ENCODE results near the gene GPR142. TPM values are rescaled to one million over a fixed set of nuclear protein-coding genes. Genes with fewer than 3 reads are reported as not detected.

GPR142 gene
- total RNA-seq, 2 donors from 2014 or later, result 0.31 TPM; not detected in 1

DNA sequence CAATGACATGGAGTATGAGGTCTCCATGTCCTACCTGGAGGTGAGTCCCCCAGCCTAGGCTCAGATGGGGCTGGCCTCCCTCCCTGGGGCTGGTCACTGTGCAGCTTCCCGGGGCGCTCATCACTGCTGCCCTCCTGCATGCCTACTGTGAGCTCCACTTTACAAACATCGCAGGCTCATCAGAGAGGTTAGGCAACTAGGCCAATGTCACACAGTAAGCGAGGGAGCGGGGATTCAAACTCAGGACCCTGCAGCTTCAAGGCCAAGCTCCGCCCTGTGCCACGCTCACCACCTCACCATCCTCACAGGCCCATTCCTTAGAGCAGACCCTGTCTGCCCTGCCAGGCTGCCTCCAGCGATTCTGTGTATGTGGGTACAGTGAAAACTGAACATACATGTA, 24.2 kb upstream of the GPR142 start:
- DNase-seq (no peak), ATAC-seq (no peak)
- intact Hi-C loops (cut with DNase I, micrococcal nuclease), result no loop called here

DNA sequence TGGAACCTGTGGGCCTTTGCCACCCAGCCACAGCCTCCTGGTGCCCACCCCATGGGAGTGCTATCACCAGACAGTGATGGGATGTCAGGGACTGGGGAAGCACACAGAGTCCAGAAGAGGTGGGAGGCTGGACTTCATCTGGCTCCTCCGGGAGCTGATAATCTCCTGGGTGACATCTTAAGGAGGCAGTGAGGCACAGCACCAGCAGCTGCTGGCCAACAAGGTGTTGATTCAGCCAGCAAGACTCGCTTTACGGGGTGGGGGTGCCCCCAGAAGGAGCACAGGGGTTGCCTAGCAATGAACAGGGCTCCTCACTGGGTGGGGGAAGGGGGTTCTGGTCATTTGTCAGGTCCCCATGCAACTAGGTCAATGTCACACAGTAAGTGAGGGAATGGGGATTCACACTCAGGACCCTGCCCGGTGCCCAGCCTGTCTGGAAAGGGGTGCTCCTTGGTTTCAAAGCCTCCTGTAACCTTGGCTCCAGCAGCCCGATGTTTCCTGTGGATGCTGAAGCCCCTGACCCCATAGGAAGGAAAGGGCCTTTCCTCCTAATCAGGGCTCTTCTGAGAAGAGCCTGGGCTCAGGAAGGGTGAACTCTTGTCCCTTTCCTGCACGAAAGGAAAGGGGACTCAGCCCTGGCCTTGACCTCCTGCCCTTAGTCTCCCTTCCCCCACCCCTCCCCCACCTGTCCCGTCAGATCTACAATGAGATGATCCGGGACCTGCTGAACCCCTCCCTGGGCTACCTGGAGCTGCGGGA, 23.6 kb upstream of the GPR142 start:
- ATAC-seq (no peak), DNase-seq (no peak)
- intact Hi-C loops (cut with DNase I, micrococcal nuclease), result no loop called here

DNA sequence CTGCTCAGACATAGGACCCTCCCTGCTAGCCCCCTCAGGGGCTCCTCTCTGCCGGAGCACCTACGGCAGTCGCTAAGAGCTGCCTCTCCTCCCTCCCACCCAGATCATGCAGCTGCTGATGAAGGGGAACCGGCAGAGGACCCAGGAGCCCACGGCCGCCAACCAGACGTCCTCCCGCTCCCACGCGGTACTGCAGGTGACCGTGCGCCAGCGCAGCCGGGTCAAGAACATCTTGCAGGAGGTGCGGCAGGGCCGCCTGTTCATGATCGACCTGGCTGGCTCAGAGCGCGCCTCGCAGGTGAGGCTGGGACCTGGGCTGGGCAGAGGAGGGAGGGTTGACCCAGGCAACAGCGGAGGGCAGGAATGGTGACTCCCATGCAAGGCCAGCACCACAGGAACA, 22.6 kb upstream of the GPR142 start:
- intact Hi-C loops (cut with DNase I, micrococcal nuclease), result no loop called here
- ATAC-seq, result no peak
- no peak for DNase-seq

DNA sequence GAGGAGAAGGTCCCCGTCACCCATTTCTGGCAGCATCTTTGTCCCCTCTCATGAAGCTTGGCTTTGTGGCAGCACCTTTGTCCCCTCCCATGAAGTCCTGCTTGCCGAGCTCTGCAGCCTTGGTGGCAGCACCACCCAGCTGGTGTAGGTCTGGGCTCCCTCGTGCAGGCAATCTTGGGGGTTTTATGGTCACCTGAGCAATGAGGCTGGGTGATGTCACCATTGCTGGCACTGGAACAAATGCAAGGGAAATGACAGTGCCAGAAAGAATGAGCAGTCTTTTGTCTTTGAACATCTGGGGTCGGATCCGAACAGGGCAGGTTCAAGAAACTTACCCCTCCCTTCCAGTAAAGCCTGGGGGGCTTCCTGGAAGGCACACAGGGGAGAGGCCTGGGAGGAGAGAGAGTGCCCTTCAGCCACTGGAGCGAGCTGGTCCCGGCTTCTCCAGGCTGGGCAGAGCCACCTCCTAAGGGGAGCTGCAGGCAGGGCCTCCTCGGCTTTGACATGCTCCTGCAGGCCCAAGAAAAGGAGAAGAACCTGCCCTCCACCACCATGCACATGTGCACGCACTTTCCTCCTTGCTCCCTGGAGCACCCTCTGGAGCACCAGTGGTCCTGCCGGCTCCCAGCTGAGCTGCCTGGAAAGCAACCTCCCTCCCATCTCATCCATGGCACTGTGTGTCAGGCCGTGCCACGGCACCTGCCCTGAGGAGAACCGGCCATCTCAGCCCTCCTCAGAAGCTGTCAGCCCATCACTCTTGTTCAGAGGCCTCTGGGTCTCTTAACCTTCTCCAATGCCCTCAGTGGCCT, 21.7 kb upstream of the GPR142 start:
- ATAC-seq (no peak), DNase-seq (no peak)
- intact Hi-C loops (cut with DNase I, micrococcal nuclease), result no loop called here

DNA sequence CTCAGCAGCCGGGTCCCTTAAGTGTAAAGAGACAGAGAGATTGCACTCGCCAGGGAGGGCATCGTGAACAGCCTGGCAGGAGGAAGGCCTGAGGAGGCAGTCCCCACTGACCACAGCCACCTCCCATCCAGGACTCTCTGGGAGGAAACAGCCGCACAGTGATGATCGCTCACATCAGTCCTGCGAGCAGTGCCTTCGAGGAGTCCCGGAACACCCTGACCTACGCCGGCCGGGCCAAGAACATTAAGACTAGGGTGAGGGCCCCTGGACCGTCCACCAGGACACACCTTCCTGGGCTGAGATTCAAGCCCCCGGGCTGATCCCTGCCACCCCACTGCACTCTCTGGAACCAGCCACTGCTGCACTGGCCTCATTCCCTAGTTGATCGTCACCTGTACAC, 19.7 kb upstream of the GPR142 start:
- no peak for DNase-seq
- no peak for ATAC-seq
- intact Hi-C loops (cut with DNase I, micrococcal nuclease), result no loop called here

DNA sequence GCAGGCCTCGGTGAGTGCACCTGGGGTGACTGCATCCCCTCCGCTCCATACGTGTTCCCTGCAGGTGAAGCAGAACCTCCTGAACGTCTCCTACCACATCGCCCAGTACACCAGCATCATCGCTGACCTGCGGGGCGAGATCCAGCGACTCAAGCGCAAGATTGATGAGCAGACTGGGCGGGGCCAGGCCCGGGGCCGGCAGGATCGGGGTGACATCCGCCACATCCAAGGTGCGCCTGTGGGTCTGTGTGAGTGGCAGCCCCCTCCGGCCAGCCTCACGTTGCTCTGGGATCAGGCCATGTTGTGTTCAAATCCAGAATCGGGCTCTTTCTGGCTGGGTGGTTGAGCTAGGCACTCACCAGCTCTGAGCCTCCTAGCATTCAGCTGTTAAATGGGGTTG, 18.2 kb upstream of the GPR142 start:
- ATAC-seq (no peak), DNase-seq (no peak)
- intact Hi-C loops (cut with DNase I, micrococcal nuclease), result no loop called here

DNA sequence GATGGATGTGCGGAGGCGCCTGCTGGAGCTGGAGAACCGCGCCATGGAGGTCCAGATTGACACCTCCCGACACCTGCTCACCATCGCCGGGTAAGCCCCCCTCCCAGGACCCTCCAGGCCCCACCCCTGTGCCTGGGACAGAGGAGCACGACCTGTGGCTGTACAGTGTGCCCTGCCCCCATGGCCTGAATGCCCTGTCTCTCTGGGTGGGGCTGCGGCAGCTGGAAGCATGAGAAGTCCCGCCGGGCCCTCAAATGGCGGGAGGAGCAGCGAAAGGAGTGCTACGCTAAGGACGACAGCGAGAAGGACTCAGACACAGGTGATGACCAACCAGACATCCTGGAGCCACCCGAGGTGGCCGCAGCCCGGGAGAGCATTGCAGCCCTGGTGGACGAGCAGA, 16.8 kb upstream of the GPR142 start:
- DNase-seq (no peak), ATAC-seq (no peak)
- intact Hi-C loops (cut with DNase I, micrococcal nuclease), result loop anchor here in 1 of 2 donors (10.0 kb wide), 1 partner anchor 46 kb away; no protein-coding TSS in a partner anchor

DNA sequence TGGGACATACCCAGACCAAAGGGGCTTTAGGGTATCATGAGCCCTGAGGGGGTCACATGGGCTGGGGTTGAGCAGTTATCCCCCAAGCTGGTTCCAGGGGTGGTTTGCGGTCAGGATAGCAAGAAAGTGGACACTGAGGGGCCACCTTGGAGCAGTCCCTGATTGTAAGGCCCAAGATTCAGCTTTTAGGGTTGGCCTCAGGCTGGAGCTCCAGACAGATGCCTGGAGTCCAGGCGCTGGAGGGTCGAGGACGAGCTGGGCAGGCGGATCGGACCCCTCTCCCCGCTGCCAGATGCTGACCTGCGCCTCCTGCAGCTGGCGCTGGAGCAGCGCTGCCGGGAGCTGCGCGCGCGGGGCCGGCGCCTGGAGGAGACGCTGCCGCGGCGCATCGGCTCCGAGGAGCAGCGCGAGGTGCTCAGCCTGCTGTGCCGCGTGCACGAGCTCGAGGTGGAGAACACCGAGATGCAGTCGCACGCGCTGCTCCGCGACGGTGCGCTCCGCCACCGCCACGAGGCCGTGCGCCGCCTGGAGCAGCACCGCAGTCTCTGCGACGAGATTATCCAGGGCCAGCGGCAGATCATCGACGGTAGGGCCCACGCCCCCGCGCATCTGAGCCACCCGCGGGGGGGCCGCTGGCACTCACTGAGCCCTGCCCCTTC, 15.6 kb upstream of the GPR142 start:
- ATAC-seq, result no peak
- intact Hi-C loops (cut with DNase I, micrococcal nuclease), result loop anchor here in 1 of 2 donors (10.0 kb wide), 1 partner anchor 47 kb away; no protein-coding TSS in a partner anchor
- no peak for DNase-seq

DNA sequence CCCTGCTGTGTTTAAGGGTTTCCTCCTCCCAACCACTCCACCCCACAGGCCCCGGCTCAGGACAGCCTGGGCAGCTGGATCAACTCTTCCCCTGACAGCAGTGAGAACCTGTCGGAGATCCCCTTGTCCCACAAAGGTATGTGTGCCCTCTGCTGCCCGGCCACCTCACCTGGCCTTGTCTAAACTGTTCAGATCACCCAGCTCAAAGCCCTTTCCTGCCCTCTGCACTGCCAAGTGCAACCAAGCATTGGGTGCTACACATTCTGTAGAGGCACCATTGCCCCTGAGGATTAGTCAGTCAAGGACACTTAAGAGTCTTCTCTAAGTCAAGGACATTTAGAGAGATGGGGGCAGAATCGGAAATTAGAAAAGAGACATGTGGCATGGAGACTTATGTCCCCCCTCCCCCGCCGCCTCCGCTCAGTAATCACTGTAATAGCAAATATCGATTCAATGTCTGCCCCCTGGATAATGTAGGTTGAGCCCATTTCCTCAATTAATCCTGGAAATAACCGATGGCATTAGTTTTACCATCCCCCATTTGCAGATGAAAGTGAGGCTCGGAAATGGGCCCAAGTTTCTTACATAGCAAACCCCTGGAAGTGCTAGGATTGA, 13.8 kb upstream of the GPR142 start:
- DNase-seq, result no peak
- no peak for ATAC-seq
- intact Hi-C loops (cut with DNase I, micrococcal nuclease), result loop anchor here in 1 of 2 donors (10.0 kb wide), 1 partner anchor 49 kb away; no protein-coding TSS in a partner anchor

DNA sequence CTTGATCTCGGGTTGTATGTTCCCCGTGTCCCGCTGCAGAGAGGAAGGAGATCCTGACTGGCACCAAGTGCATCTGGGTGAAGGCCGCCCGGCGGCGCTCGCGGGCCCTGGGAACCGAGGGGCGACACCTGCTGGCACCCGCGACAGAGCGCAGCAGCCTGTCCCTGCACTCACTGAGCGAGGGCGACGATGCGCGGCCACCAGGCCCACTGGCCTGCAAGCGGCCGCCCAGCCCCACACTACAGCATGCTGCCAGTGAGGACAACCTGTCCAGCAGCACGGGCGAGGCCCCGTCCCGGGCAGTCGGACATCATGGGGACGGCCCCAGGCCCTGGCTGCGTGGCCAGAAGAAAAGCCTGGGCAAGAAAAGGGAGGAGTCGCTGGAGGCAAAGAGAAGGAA, 13.2 kb upstream of the GPR142 start:
- DNase-seq, result peak; percentile 43 to 74
- ATAC-seq, result peak; percentile 84
- intact Hi-C loops (cut with DNase I, micrococcal nuclease), result loop anchor here in 1 of 2 donors (10.0 kb wide), 1 partner anchor 49 kb away; no protein-coding TSS in a partner anchor

DNA sequence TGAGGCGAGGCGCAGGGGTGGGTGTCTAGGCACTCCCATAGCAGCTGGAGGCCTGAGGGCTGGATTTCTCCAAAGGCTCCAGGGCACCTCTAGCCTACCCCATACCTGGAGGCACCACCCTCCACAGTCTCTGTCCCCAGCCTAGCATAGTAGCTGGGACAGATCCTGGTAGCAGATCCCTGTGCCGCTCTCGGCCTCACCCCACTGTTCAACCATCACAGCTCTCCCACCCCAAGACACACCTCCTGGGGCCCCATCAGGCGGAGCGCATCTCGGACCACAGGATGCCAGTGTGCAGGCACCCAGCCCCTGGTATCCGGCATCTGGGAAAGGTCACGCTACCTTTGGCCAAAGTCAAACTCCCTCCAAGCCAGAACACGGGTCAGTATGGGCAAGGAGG, 12.7 kb upstream of the GPR142 start:
- DNase-seq (no peak), ATAC-seq (peak; percentile 11)
- intact Hi-C loops (cut with DNase I, micrococcal nuclease), result loop anchor here in 1 of 2 donors (10.0 kb wide), 1 partner anchor 50 kb away; no protein-coding TSS in a partner anchor

DNA sequence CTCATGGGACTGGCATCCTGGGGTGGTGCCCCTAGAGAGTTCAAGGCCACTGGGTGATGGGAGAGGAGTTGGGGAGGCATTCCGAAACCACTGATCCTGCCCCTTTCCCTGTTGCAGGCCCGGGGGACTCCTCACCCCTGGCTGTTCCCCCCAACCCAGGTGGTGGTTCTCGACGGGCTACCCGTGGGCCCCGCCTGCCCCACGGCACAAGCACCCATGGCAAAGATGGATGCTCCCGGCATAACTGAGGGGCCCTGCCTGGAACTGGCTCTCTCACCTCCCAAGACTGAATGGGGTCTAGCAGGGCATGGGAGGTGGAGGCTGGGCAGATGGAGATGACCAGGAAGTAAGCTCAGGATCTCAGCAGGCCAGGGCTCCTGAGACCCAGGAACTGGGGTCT, 12.2 kb upstream of the GPR142 start:
- ATAC-seq (no peak), DNase-seq (no peak)
- intact Hi-C loops (cut with DNase I, micrococcal nuclease), result loop anchor here in 1 of 2 donors (10.0 kb wide), 1 partner anchor 50 kb away; no protein-coding TSS in a partner anchor

DNA sequence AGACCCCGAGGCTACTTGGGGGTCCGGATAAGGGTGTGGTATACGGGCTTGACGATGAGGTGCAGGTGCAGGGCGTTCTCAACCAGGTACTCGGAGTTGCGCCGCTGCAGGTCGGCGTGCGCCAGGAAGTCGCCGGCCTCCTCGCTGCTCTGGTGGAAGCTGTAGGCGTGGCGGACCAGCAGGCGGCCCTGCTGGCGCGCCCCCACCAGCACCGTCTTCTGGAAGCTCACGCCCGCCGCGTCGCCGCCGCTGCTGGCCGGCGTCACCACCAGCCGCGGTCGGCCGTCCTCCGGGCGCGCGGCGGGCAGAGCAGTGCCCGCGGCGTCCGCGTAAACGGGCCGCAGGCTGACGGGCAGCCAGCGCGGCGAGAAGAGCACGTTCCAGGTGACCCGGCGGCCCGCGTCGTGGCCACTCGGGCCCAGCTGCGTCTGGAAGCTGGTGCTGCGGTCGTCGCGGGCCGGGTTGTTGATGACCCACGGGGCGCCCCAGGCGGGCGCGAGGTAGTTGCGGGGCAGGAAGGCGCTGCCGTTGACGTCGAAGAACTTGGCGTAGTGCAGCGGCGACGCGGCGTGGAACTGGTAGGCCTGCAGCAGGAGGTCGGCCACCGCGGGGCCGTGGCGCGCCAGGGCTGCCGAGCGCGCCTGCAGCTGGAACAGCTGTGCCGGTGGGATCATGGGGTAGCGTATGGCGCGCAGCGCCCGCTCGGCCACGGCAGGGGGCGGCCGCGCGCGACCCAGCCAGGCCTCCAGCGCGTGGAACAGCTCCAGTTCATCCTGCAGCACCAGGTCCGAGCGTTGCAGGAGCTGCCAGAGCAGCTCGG, 10.4 kb upstream of the GPR142 start:
- DNase-seq, result peak in 1 of 2 donors; percentile 31
- ATAC-seq, result peak; percentile 62
- intact Hi-C loops (cut with DNase I, micrococcal nuclease), result loop anchor here in 1 of 2 donors (10.0 kb wide), 1 partner anchor 52 kb away; no protein-coding TSS in a partner anchor

DNA sequence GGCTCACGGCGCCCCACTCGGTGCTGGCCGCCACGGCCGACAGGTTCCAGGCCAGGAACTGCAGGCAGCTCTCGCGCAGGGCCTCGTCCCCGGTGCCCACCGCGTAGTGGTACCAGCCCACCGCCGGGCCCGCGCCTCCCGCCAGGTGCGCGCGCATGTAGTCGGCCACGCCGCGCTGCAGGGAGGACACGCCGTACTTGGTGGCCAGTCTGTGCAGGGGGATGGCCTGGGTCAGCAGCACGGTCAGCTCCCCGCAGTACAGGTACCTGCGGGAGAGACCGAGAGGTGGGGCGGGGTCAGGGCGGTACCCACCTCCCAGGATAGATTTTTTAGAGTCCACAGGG, 9.9 kb upstream of the GPR142 start:
- ATAC-seq (no peak), DNase-seq (no peak)
- intact Hi-C loops (cut with DNase I, micrococcal nuclease), result loop anchor here in 1 of 2 donors (10.0 kb wide), 1 partner anchor 53 kb away; no protein-coding TSS in a partner anchor

DNA sequence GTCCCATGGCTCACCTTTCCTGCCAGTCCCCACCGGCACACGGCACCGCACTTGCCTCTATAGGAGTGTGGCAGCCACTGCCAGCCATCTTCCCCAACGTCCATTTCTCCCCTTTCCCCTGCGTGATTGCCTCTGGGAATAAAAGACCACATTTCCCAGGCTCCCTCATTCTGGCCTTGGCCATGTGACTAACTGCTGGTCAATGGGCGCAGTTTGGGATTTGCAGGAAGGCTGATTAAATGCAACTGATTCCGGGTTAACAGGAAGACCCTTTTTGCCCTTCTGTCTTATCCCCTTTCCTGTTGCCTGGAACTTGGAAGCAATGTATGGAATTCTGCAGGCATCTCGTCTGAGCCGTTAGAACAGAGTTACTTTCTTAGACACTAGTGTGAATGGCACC, 8.6 kb upstream of the GPR142 start:
- intact Hi-C loops (cut with DNase I, micrococcal nuclease), result loop anchor here in 1 of 2 donors (10.0 kb wide), 1 partner anchor 54 kb away; no protein-coding TSS in a partner anchor
- ATAC-seq (no peak), DNase-seq (no peak)

DNA sequence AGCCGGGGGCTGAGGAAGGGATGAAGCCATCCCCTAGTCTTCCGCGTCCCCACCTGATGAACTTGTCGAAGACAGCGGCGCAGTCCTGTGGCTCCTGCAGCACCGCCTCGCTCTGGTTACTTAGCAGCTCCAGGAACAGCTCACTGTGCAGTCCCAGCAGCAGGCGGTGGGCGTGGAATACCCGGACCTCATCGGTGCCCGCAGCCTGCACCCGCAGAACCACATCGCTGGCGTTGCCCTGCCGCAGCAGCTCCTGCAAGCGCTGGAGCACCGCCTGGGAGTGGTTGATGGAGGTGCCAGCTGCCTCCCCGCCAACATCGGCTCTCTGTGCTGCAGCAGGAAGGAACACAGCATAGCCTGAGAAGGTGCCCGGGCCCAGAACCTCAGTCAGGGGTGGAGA, 7.4 kb upstream of the GPR142 start:
- ATAC-seq, result no peak
- DNase-seq, result no peak
- intact Hi-C loops (cut with DNase I, micrococcal nuclease), result loop anchor here in 1 of 2 donors (10.0 kb wide), 1 partner anchor 55 kb away; no protein-coding TSS in a partner anchor

DNA sequence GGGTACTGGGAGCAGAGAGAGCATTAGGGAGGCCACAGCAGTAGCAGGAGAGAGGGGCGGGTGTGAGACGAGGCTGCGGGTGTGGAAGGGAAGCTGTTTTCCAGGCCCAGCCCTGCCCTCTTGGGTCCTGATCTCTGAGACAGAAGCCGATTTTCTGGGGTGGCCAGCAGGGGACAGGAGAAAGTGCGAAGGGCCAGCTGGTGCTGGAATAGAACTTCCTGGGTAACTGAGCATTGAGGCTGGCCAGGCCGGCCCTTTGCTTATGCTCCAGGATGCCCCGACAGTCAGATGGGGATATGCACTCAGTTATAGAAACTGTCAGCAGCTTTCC, 6.4 kb upstream of the GPR142 start:
- ATAC-seq (no peak), DNase-seq (no peak)
- intact Hi-C loops (cut with DNase I, micrococcal nuclease), result no loop called here

All from left colon (tissue), 2 donors.